ENCODE measurements around the gene NSMCE1. TPM values are rescaled to one million over a fixed set of nuclear protein-coding genes. Genes with fewer than 3 reads are reported as not detected.
"Not testable (repeated sequence)": the region's sequence is repeated elsewhere in the genome, so short reads cannot be mapped to it uniquely, and the experiment has no call there.

NSMCE1 gene
- total RNA-seq, 1 donor from 2014 or later: 61.0 TPM

GRCh38 chr16:27205423-27206065, 63.0 kb downstream of the NSMCE1 start:
- ChIA-PET POLR2A (interaction anchor here (0.6 to 2.8 kb wide), 3 partner anchors 36 to 201 kb away, joined by 7 to 29 read pairs (median 21); no protein-coding TSS in a partner anchor), CTCF (no interaction called here)
- ATAC-seq (ENCODE audit: low read depth): no peak
- H3K27me3 Mint-ChIP-seq: no peaks in the 10 kb centered on the region
- DNase-seq: no peak
- no peak overlapping the region for H3K27ac Mint-ChIP-seq
- H3K4me3 Mint-ChIP-seq: no peak overlapping the region
- peaks cover 47% of the 10 kb centered on the region for H3K4me1 Mint-ChIP-seq
- H3K36me3 Mint-ChIP-seq (ENCODE audit: low read depth): peaks cover 18% of the 10 kb centered on the region
- intact Hi-C loops (cut with micrococcal nuclease): loop anchor here (2.0 kb wide), 1 partner anchor 21 kb away; no protein-coding TSS in a partner anchor
- H3K9me3 Mint-ChIP-seq: no peaks in the 10 kb centered on the region
- no peak for TF ChIP-seq CTCF (IDR thresholded peaks at IDR 0.05)

- intact Hi-C loops (cut with micrococcal nuclease): loop anchor here (2.0 kb wide), 1 partner anchor 22 kb away; no protein-coding TSS in a partner anchor
- peaks cover 58% of the 10 kb centered on the region for H3K4me1 Mint-ChIP-seq
Observed at GRCh38 chr16:27204312-27204915, 64.2 kb downstream of the NSMCE1 start.

GRCh38 chr16:27203507-27204311, 64.9 kb downstream of the NSMCE1 start, which contains the start of gene KDM8:
KDM8 (plus strand) TSS chr16:27203526; CDS start chr16:27210124, 6,598 bp downstream.
- ATAC-seq (ENCODE audit: low read depth) (peak; percentile 87), DNase-seq (peak; percentile 97)
- H3K9me3 Mint-ChIP-seq: peaks cover 4% of the 10 kb centered on the region
- POLR2A ChIA-PET: interaction anchor here (0.6 to 2.8 kb wide), 28 partner anchors 10 to 346 kb away, joined by 3 to 29 read pairs (median 6); partner anchors contain the start of genes GTF3C1, IL21R, KATNIP and NSMCE1
- no peaks in the 10 kb centered on the region for H3K27me3 Mint-ChIP-seq
- no peak for TF ChIP-seq CTCF (IDR thresholded peaks at IDR 0.05)
- H3K4me3 Mint-ChIP-seq: peak within 1 kb of the TSS; percentile 99
- H3K4me1 Mint-ChIP-seq: peaks cover 65% of the 10 kb centered on the region
- CTCF ChIA-PET: interaction anchor here (0.9 to 1.4 kb wide), 3 partner anchors 23 to 31 kb away, joined by 4 to 5 read pairs (median 5); no protein-coding TSS in a partner anchor
- intact Hi-C loops (cut with micrococcal nuclease): loop anchor here (1.0 to 2.0 kb wide), 5 partner anchors 23 to 347 kb away; partner anchors contain the start of genes KATNIP and NSMCE1
- H3K36me3 Mint-ChIP-seq (ENCODE audit: low read depth): peaks cover 7% of the 10 kb centered on the region
- H3K27ac Mint-ChIP-seq: peak within 1 kb of the TSS; percentile 100

More at GRCh38 chr16:27204312-27204915, 64.2 kb downstream of the NSMCE1 start:
- Mint-ChIP-seq H3K27ac (peak overlapping the region; percentile 100), H3K36me3 (ENCODE audit: low read depth) (peaks cover 7% of the 10 kb centered on the region), H3K9me3 (no peaks in the 10 kb centered on the region), H3K27me3 (no peaks in the 10 kb centered on the region), H3K4me3 (peak overlapping the region; percentile 99)
- POLR2A ChIA-PET: interaction anchor here (0.7 to 2.8 kb wide), 24 partner anchors 11 to 345 kb away, joined by 3 to 29 read pairs (median 6); partner anchors contain the start of genes GTF3C1, IL21R, KATNIP and NSMCE1
- ATAC-seq (ENCODE audit: low read depth): no peak
- CTCF ChIA-PET: interaction anchor here (0.9 to 1.2 kb wide), 2 partner anchors 23 to 24 kb away, joined by 5 read pairs; no protein-coding TSS in a partner anchor
- TF ChIP-seq CTCF (IDR thresholded peaks at IDR 0.05): no peak
- no peak for DNase-seq

- intact Hi-C loops (cut with micrococcal nuclease): loop anchor here (1.0 to 2.0 kb wide), 4 partner anchors 34 to 347 kb away; partner anchors contain the start of genes KATNIP and NSMCE1
- H3K4me1 Mint-ChIP-seq: peaks cover 72% of the 10 kb centered on the region
- no peak for TF ChIP-seq CTCF (IDR thresholded peaks at IDR 0.05)
- POLR2A ChIA-PET: interaction anchor here (0.6 to 2.8 kb wide), 25 partner anchors 9 to 347 kb away, joined by 3 to 29 read pairs (median 6); partner anchors contain the start of genes GTF3C1, IL21R, KATNIP and NSMCE1
- peaks cover 4% of the 10 kb centered on the region for H3K9me3 Mint-ChIP-seq
- H3K36me3 Mint-ChIP-seq (ENCODE audit: low read depth): peaks cover 7% of the 10 kb centered on the region
- no peaks in the 10 kb centered on the region for H3K27me3 Mint-ChIP-seq
- DNase-seq: no peak
- H3K4me3 Mint-ChIP-seq: peak overlapping the region; percentile 99
- CTCF ChIA-PET: interaction anchor here (0.9 to 1.4 kb wide), 3 partner anchors 23 to 32 kb away, joined by 4 to 5 read pairs (median 5); no protein-coding TSS in a partner anchor
- H3K27ac Mint-ChIP-seq: peak overlapping the region; percentile 100
- ATAC-seq (ENCODE audit: low read depth): peak; percentile 70
Observed at GRCh38 chr16:27202923-27203506, 65.6 kb downstream of the NSMCE1 start.

GRCh38 chr16:27200914-27201313, 67.7 kb downstream of the NSMCE1 start:
- H3K4me3 Mint-ChIP-seq; H3K36me3 Mint-ChIP-seq (ENCODE audit: low read depth); ATAC-seq (ENCODE audit: low read depth); CTCF ChIA-PET; POLR2A ChIA-PET; H3K9me3 Mint-ChIP-seq; H3K27me3 Mint-ChIP-seq; intact Hi-C loops (cut with micrococcal nuclease); DNase-seq: not testable (repeated sequence)
- H3K4me1 Mint-ChIP-seq: peaks cover 68% of the 10 kb centered on the region
- peak overlapping the region; percentile 83 for H3K27ac Mint-ChIP-seq
